ENCODE data around the gene SPECC1.
"Not testable (repeated sequence)": the region's sequence is repeated elsewhere in the genome, so short reads cannot be mapped to it uniquely, and the experiment has no call there.

Gene SPECC1

DNA sequence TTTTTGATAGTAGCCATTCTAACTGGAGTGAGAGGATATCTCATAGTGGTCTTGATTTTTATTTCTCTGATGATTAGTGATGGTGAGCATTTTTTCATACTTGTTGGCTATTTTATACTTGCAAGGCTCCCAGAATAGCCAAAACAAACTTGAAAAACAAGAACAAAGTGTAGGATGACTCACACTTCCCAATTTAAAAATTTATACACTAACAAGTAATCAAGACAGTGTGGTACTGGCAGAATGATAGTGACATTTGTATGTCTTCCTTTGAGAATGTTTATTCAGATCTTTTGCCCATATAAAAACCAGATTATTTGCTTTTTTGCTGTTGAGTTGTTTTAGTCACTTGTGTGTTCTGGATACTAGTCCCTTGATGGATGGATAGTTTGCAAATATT is 17.8 kb downstream of the SPECC1 start:
- no peak overlapping the region for H3K4me3 ChIP-seq (ENCODE audit: low read depth in 1 of 2, low read length in 2 of 2)

DNA sequence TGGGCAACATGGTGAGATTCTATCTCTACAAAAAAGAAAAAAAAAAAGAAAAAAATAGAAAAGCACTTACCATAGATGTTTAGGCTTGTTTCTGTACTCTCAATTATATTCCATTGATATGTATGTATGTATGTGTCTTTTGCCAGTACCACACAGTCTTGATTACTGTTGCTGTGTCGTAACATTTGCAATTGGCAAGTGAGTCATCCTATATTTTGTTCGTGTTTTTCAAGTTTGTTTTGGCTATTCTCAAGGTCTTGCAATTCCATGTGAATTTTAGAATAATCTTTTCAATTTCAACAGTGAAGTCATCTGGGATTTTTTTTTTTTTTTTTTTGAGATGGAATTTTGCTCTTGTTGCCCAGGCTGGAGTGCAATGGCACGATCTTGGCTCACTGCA is 19.3 kb downstream of the SPECC1 start:
- no peak overlapping the region for H3K9ac ChIP-seq (ENCODE audit: low read length)
- no peaks in the 10 kb centered on the region for H3K36me3 ChIP-seq (ENCODE audit: insufficient read depth, low read length)
- H3K27me3 ChIP-seq (ENCODE audit: control insufficient read depth in 1 of 2, insufficient read depth in 2 of 2, low read length in 2 of 2) = no peaks in the 10 kb centered on the region
- no peak overlapping the region for H3K4me3 ChIP-seq (ENCODE audit: low read depth in 1 of 2, low read length in 2 of 2)
- no peak overlapping the region for H3K27ac ChIP-seq (ENCODE audit: low read depth, low read length)
- no peaks in the 10 kb centered on the region for H3K9me3 ChIP-seq (ENCODE audit: low read length)
- no peaks in the 10 kb centered on the region for H3K4me1 ChIP-seq (ENCODE audit: insufficient read depth, low read length)

More for the DNA sequence above, 17.8 kb downstream of the SPECC1 start:
- Histone ChIP-seq H3K36me3 (ENCODE audit: insufficient read depth, low read length) (no peaks in the 10 kb centered on the region), H3K4me1 (ENCODE audit: insufficient read depth, low read length) (no peaks in the 10 kb centered on the region), H3K27me3 (ENCODE audit: control insufficient read depth in 1 of 2, insufficient read depth in 2 of 2, low read length in 2 of 2) (no peaks in the 10 kb centered on the region), H3K9ac (ENCODE audit: low read length) (no peak overlapping the region), H3K9me3 (ENCODE audit: low read length) (no peaks in the 10 kb centered on the region), H3K27ac (ENCODE audit: low read depth, low read length) (no peak overlapping the region)

DNA sequence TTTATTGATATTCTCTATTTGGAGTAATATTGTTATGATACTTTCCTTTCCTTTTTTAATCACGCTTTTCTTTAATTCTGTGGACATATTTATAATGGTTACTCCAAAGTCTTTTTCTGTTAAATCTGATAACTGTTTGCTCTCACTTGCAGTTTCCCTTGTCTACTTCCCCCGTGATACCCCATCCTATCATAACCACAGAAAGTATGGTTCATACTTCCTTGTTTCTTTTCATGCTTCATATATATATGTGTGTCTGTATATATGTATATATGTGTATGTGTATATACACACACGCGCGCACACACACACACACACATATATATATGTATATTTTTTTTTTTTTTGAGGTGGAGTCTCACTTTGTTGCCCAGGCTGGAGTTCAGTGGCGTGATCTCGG is 23.5 kb downstream of the SPECC1 start:
- Histone ChIP-seq H3K36me3 (ENCODE audit: insufficient read depth, low read length) (no peaks in the 10 kb centered on the region), H3K9me3 (ENCODE audit: low read length) (no peaks in the 10 kb centered on the region), H3K4me1 (ENCODE audit: insufficient read depth, low read length) (no peaks in the 10 kb centered on the region), H3K4me3 (ENCODE audit: low read depth in 1 of 2, low read length in 2 of 2) (no peak overlapping the region), H3K27me3 (ENCODE audit: control insufficient read depth in 1 of 2, insufficient read depth in 2 of 2, low read length in 2 of 2) (no peaks in the 10 kb centered on the region), H3K9ac (ENCODE audit: low read length) (no peak overlapping the region), H3K27ac (ENCODE audit: low read depth, low read length) (no peak overlapping the region)

DNA sequence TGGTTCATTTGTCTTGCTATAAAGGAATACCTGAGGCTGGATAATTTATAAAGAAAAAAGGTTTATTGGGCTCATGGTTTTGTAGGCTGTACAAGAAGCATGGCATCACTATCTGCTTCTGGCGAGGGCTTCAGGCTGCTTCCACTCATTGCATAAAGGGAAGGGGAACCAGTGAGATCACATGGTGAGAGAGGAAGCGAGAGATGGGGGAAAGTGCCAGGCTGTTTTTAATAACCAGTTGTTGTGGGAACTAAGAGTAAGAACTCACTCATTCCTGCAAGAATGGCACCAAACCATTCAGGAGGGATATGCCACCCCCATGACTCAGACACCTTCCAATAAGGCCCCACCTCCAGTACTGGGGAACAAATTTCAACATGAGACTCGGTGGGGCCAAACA is 24.3 kb downstream of the SPECC1 start:
- Histone ChIP-seq H3K4me3 (ENCODE audit: low read depth in 1 of 2, low read length in 2 of 2) (no peak overlapping the region), H3K27ac (ENCODE audit: low read depth, low read length) (no peak overlapping the region), H3K9me3 (ENCODE audit: low read length) (no peaks in the 10 kb centered on the region), H3K27me3 (ENCODE audit: control insufficient read depth in 1 of 2, insufficient read depth in 2 of 2, low read length in 2 of 2) (no peaks in the 10 kb centered on the region), H3K36me3 (ENCODE audit: insufficient read depth, low read length) (no peaks in the 10 kb centered on the region), H3K9ac (ENCODE audit: low read length) (no peak overlapping the region), H3K4me1 (ENCODE audit: insufficient read depth, low read length) (no peaks in the 10 kb centered on the region)

DNA sequence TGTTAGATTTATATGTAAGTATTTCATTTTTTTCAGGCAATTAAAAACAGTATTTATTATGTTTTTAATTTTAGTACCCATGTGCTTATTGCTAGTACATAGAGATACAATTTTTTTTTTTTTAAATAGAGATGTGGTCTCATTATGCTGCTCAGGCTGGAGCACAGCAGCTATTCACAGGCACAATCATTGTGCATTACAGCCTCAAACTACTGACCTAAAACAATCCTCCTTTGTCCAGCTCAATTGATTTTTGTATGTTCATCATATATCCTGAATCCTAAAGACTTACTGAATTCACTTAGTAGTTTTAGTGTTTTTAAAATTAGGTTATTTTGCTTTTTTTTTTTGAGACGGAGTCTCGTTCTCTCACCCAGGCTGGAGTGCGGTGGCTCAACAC is 26.3 kb downstream of the SPECC1 start:
- H3K9me3 ChIP-seq (ENCODE audit: low read length) = no peaks in the 10 kb centered on the region

DNA sequence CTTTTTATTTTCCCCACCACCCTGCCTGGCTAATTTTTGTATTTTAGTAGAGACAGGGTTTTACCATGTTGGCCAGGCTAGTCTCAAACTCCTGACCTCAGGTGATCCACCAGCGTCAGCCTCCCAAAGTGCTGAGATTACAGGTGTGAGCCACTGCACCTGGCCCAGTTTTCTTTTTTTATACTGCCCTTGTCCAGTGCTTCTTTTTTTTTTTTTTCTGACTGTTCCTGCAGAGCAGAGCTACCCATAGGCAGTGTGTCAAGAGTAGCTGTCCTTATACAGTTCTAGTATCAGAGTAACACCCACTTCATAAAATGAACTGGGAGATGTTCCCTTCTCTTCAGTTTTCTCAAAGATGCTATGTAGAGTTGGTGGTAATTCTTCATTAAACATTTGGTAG is 28.1 kb downstream of the SPECC1 start:
- not testable (repeated sequence) for H3K36me3 ChIP-seq (ENCODE audit: insufficient read depth, low read length); H3K9me3 ChIP-seq (ENCODE audit: low read length); H3K27me3 ChIP-seq (ENCODE audit: control insufficient read depth in 1 of 2, insufficient read depth in 2 of 2, low read length in 2 of 2); H3K27ac ChIP-seq (ENCODE audit: low read depth, low read length); H3K9ac ChIP-seq (ENCODE audit: low read length); H3K4me1 ChIP-seq (ENCODE audit: insufficient read depth, low read length); H3K4me3 ChIP-seq (ENCODE audit: low read depth in 1 of 2, low read length in 2 of 2)

More for the DNA sequence above, 26.3 kb downstream of the SPECC1 start:
- no peak overlapping the region for H3K4me3 ChIP-seq (ENCODE audit: low read depth in 1 of 2, low read length in 2 of 2)
- H3K4me1 ChIP-seq (ENCODE audit: insufficient read depth, low read length) = no peaks in the 10 kb centered on the region
- no peak overlapping the region for H3K9ac ChIP-seq (ENCODE audit: low read length)
- H3K36me3 ChIP-seq (ENCODE audit: insufficient read depth, low read length) = no peaks in the 10 kb centered on the region
- H3K27me3 ChIP-seq (ENCODE audit: control insufficient read depth in 1 of 2, insufficient read depth in 2 of 2, low read length in 2 of 2) = no peaks in the 10 kb centered on the region
- no peak overlapping the region for H3K27ac ChIP-seq (ENCODE audit: low read depth, low read length)

DNA sequence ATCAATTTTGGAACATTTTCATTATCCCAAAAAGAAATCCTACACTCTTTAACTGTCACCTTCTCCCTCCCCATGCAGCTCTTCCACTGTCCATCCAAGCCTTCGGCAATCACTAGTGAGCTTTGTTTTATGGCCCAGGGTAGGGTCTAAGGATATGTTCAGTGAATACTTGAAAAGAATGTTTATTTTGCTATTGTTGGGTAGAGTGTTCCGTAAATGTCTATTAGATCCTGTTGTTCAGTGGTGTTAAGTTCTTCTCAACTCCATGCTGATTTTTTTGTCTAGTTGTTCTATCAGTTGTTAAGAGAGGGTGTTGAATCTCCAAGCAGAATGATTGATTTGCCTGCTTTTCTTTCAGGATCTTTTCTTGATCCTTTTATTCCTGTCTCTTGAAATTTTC is 29.9 kb downstream of the SPECC1 start:
- no peaks in the 10 kb centered on the region for H3K36me3 ChIP-seq (ENCODE audit: insufficient read depth, low read length)
- no peaks in the 10 kb centered on the region for H3K9me3 ChIP-seq (ENCODE audit: low read length)
- H3K9ac ChIP-seq (ENCODE audit: low read length) = no peak overlapping the region
- no peak overlapping the region for H3K27ac ChIP-seq (ENCODE audit: low read depth, low read length)
- no peaks in the 10 kb centered on the region for H3K4me1 ChIP-seq (ENCODE audit: insufficient read depth, low read length)
- no peak overlapping the region for H3K4me3 ChIP-seq (ENCODE audit: low read depth in 1 of 2, low read length in 2 of 2)
- H3K27me3 ChIP-seq (ENCODE audit: control insufficient read depth in 1 of 2, insufficient read depth in 2 of 2, low read length in 2 of 2) = no peaks in the 10 kb centered on the region

DNA sequence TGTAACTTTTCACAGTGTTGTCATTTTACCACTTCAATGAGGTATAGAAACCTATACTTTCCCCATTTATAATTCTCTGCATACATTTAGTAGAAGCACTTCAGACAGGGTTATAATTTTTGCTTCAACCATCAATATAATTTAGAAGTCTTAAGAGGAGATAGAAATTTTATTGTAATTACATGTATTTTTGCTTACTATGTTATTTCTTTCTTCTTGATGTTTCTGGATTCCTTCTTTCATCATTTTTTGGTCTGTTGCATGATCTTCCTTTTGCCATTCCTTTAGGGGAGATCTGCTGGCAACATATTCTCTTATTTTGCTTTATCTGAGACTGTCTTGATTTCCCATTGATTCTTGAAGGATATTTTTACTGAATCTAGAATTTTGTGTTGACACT is 31.1 kb downstream of the SPECC1 start:
- Histone ChIP-seq H3K9ac (ENCODE audit: low read length) (no peak overlapping the region), H3K4me3 (ENCODE audit: low read depth in 1 of 2, low read length in 2 of 2) (no peak overlapping the region), H3K27ac (ENCODE audit: low read depth, low read length) (no peak overlapping the region), H3K4me1 (ENCODE audit: insufficient read depth, low read length) (no peaks in the 10 kb centered on the region), H3K36me3 (ENCODE audit: insufficient read depth, low read length) (no peaks in the 10 kb centered on the region), H3K27me3 (ENCODE audit: control insufficient read depth in 1 of 2, insufficient read depth in 2 of 2, low read length in 2 of 2) (no peaks in the 10 kb centered on the region), H3K9me3 (ENCODE audit: low read length) (no peaks in the 10 kb centered on the region)

DNA sequence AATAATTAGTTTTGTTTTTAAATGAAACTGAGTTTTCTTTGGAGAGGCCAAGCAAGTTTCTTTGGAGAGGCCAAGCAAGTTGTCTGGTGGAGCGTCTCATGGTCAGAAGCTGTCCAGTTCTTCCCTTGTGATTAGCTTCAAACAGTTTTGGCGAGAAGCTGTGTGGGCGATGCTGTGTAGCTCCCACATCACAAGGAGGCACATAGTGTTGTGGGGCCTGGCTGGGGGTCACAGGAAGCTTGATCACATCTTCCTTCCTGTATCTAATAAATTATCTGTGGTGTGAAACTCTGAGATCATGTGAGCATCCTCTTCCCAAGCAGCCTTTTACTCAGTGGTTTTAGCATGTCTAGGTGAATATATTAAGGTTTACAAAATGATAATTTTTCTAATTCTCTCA is 33.9 kb downstream of the SPECC1 start:
- H3K4me1 ChIP-seq (ENCODE audit: insufficient read depth, low read length) = no peaks in the 10 kb centered on the region
- no peak overlapping the region for H3K27ac ChIP-seq (ENCODE audit: low read depth, low read length)
- no peaks in the 10 kb centered on the region for H3K9me3 ChIP-seq (ENCODE audit: low read length)
- H3K27me3 ChIP-seq (ENCODE audit: control insufficient read depth in 1 of 2, insufficient read depth in 2 of 2, low read length in 2 of 2) = no peaks in the 10 kb centered on the region
- H3K9ac ChIP-seq (ENCODE audit: low read length) = no peak overlapping the region
- no peaks in the 10 kb centered on the region for H3K36me3 ChIP-seq (ENCODE audit: insufficient read depth, low read length)
- H3K4me3 ChIP-seq (ENCODE audit: low read depth in 1 of 2, low read length in 2 of 2) = no peak overlapping the region

DNA sequence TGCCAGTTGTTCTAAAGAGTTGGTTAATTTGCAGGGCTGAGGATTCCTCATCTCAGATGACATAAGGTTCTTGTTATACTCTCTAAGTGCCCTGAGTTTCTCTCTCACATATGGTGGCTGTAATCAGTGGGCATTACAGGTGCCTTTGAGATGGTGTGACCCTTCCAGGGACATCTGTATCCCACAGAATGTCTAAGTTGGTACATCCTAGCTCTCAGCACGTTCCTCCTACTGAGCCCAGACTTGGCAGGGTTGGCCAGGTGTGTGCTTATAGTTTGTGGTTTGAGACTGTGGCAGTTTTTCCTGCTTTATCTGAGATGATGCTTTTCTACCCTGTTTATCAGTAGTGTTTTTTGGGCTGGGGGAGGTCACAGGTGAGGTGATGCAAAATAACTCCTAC is 36.3 kb downstream of the SPECC1 start:
- no peaks in the 10 kb centered on the region for H3K9me3 ChIP-seq (ENCODE audit: low read length)

DNA sequence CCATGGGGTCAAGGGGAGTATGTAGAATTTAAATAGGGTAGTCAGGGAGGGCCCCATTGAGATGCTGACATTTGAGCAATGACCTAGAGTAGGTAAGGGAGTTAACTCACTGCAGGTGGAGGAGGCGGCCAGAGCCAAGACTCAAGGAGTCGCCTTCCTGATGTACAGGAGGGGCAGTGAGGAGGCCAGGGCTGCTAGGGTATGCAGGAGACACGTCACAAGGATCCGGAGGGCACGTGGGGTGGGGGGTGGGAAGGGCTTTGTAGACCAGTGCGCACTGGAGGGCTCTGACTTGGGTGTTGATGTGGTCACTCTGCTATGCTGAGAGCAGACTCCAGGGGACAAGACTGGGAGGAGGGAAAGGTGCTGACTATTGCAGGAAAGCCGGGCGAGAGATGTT is 37.5 kb downstream of the SPECC1 start:
- Histone ChIP-seq H3K4me3 (ENCODE audit: low read depth in 1 of 2, low read length in 2 of 2) (no peak overlapping the region), H3K36me3 (ENCODE audit: insufficient read depth, low read length) (no peaks in the 10 kb centered on the region), H3K27me3 (ENCODE audit: control insufficient read depth in 1 of 2, insufficient read depth in 2 of 2, low read length in 2 of 2) (no peaks in the 10 kb centered on the region)

More for the DNA sequence above, 36.3 kb downstream of the SPECC1 start:
- H3K4me3 ChIP-seq (ENCODE audit: low read depth in 1 of 2, low read length in 2 of 2) = no peak overlapping the region
- no peak overlapping the region for H3K9ac ChIP-seq (ENCODE audit: low read length)
- H3K27me3 ChIP-seq (ENCODE audit: control insufficient read depth in 1 of 2, insufficient read depth in 2 of 2, low read length in 2 of 2) = no peaks in the 10 kb centered on the region
- no peaks in the 10 kb centered on the region for H3K4me1 ChIP-seq (ENCODE audit: insufficient read depth, low read length)
- no peaks in the 10 kb centered on the region for H3K36me3 ChIP-seq (ENCODE audit: insufficient read depth, low read length)
- no peak overlapping the region for H3K27ac ChIP-seq (ENCODE audit: low read depth, low read length)

DNA sequence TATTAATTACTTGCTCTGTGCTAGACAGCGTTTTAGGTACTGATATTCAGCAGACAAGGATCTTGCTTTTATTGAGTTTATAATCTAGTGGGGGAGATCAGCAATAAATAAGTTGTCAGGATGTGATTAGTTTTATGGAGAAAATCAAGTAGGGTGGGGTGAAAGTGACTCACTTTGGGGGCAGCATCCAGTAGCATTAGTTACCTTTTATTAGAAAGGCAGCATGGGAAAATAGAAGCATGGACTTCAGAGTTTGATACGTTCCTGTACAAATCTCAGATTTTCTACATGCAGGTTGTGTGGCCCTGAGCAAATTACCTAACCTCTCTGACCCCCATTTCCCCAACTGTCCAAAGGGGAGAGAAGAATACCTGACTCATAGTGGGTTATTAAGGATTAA is 42.5 kb downstream of the SPECC1 start:
- Histone ChIP-seq H3K36me3 (ENCODE audit: insufficient read depth, low read length) (no peaks in the 10 kb centered on the region), H3K27ac (ENCODE audit: low read depth, low read length) (no peak overlapping the region), H3K4me3 (ENCODE audit: low read depth in 1 of 2, low read length in 2 of 2) (no peak overlapping the region), H3K9ac (ENCODE audit: low read length) (no peak overlapping the region), H3K9me3 (ENCODE audit: low read length) (no peaks in the 10 kb centered on the region), H3K4me1 (ENCODE audit: insufficient read depth, low read length) (no peaks in the 10 kb centered on the region), H3K27me3 (ENCODE audit: control insufficient read depth in 1 of 2, insufficient read depth in 2 of 2, low read length in 2 of 2) (no peaks in the 10 kb centered on the region)

More for the DNA sequence above, 37.5 kb downstream of the SPECC1 start:
- Histone ChIP-seq H3K4me1 (ENCODE audit: insufficient read depth, low read length) (no peaks in the 10 kb centered on the region), H3K9me3 (ENCODE audit: low read length) (no peaks in the 10 kb centered on the region), H3K9ac (ENCODE audit: low read length) (no peak overlapping the region), H3K27ac (ENCODE audit: low read depth, low read length) (no peak overlapping the region)

Measured in muscle layer of colon (tissue), 2 donors.